ENCODE results near the gene OLFM2. TPM values are rescaled to one million over a fixed set of nuclear protein-coding genes. Genes with fewer than 3 reads are reported as not detected.

Gene OLFM2
- polyA plus RNA-seq, 1 experiment, result 4.8 TPM

- Histone ChIP-seq H3K9me3 (ENCODE audit: control insufficient read depth, insufficient read depth, low read length) (no peaks in the 10 kb centered on the region; the same call in 1 of the 2 replicates), H3K27ac (ENCODE audit: low read depth, low read length) (no peak overlapping the region), H3K4me3 (ENCODE audit: low read depth, low read length) (no peak overlapping the region), H3K27me3 (ENCODE audit: control insufficient read depth, insufficient read depth, low read length) (no peaks in the 10 kb centered on the region)
- no peak for TF ChIP-seq CTCF (IDR thresholded peaks at IDR 0.05; ENCODE audit: low read depth, low read length)
- ChIA-PET CTCF (interaction anchor here (0.9 kb wide), 1 partner anchor 8 kb away, joined by 4 read pairs; the partner anchor contains the start of gene PIN1), POLR2A (no interaction called here)
- no peak for DNase-seq (ENCODE audit: low read depth, low spot score)
These were observed 93.3 kb downstream of the OLFM2 start for GRCh38 chr19:9842834-9843625.

- ChIA-PET POLR2A (interaction anchor here (0.8 kb wide), 1 partner anchor 13 kb away, joined by 8 read pairs; no protein-coding TSS in a partner anchor), CTCF (interaction anchor here (0.5 to 1.0 kb wide), 4 partner anchors 11 to 878 kb away, joined by 3 to 9 read pairs (median 5); partner anchors contain the start of genes DNM2 and UBL5)
These were observed 96.9 kb downstream of the OLFM2 start for GRCh38 chr19:9839415-9839814.

GRCh38 chr19:9838324-9838723, 98.0 kb downstream of the OLFM2 start:
- Histone ChIP-seq H3K27ac (ENCODE audit: low read depth, low read length) (no peak overlapping the region), H3K9me3 (ENCODE audit: control insufficient read depth, insufficient read depth, low read length) (no peaks in the 10 kb centered on the region; the same call in 1 of the 2 replicates), H3K27me3 (ENCODE audit: control insufficient read depth, insufficient read depth, low read length) (no peaks in the 10 kb centered on the region), H3K4me3 (ENCODE audit: low read depth, low read length) (no peak overlapping the region)
- CTCF ChIA-PET, result no interaction called here
- no peak for DNase-seq (ENCODE audit: low read depth, low spot score)
- POLR2A ChIA-PET, result no interaction called here
- TF ChIP-seq CTCF (IDR thresholded peaks at IDR 0.05; ENCODE audit: low read depth, low read length), result no peak

More at GRCh38 chr19:9839415-9839814, 96.9 kb downstream of the OLFM2 start:
- Histone ChIP-seq H3K9me3 (ENCODE audit: control insufficient read depth, insufficient read depth, low read length) (no peaks in the 10 kb centered on the region; the same call in 1 of the 2 replicates), H3K4me3 (ENCODE audit: low read depth, low read length) (no peak overlapping the region), H3K27ac (ENCODE audit: low read depth, low read length) (no peak overlapping the region), H3K27me3 (ENCODE audit: control insufficient read depth, insufficient read depth, low read length) (no peaks in the 10 kb centered on the region)
- DNase-seq (ENCODE audit: low read depth, low spot score), result no peak
- TF ChIP-seq CTCF (IDR thresholded peaks at IDR 0.05; ENCODE audit: low read depth, low read length), result no peak

GRCh38 chr19:9836021-9836420, 100.3 kb downstream of the OLFM2 start:
- Histone ChIP-seq H3K27ac (ENCODE audit: low read depth, low read length) (no peak overlapping the region), H3K4me3 (ENCODE audit: low read depth, low read length) (peak overlapping the region; percentile 84), H3K9me3 (ENCODE audit: control insufficient read depth, insufficient read depth, low read length) (no peaks in the 10 kb centered on the region; the same call in 1 of the 2 replicates), H3K27me3 (ENCODE audit: control insufficient read depth, insufficient read depth, low read length) (no peaks in the 10 kb centered on the region)
- ChIA-PET CTCF (interaction anchor here (1.2 kb wide), 1 partner anchor 8 kb away, joined by 4 read pairs; no protein-coding TSS in a partner anchor), POLR2A (no interaction called here)
- TF ChIP-seq CTCF (IDR thresholded peaks at IDR 0.05; ENCODE audit: low read depth, low read length), result 0 out of 2 replicates have a peak, but pooled peaks have one; percentile 7
- DNase-seq (ENCODE audit: low read depth, low spot score), result no peak

- Histone ChIP-seq H3K27ac (ENCODE audit: low read depth, low read length) (no peak overlapping the region), H3K9me3 (ENCODE audit: control insufficient read depth, insufficient read depth, low read length) (no peaks in the 10 kb centered on the region; the same call in 1 of the 2 replicates), H3K4me3 (ENCODE audit: low read depth, low read length) (peak overlapping the region; percentile 84), H3K27me3 (ENCODE audit: control insufficient read depth, insufficient read depth, low read length) (no peaks in the 10 kb centered on the region)
- POLR2A ChIA-PET, result no interaction called here
- CTCF ChIA-PET, result interaction anchor here (0.8 to 1.5 kb wide), 4 partner anchors 8 to 415 kb away, joined by 3 to 7 read pairs (median 5); no protein-coding TSS in a partner anchor
- DNase-seq (ENCODE audit: low read depth, low spot score), result no peak
- no peak for TF ChIP-seq CTCF (IDR thresholded peaks at IDR 0.05; ENCODE audit: low read depth, low read length)
These were observed 100.8 kb downstream of the OLFM2 start for GRCh38 chr19:9835507-9835949.
